ENCODE measurements around the gene HIVEP1. TPM values are rescaled to one million over a fixed set of nuclear protein-coding genes. Genes with fewer than 3 reads are reported as not detected.
A peak's percentile ranks its signal among the peaks of the same experiment; 100 is the strongest.

The HIVEP1 gene
- total and polyA plus RNA-seq, 2 of the 13 experiments (the other 11 are each of a cell fraction or from before 2014, with no cell fraction given) = 7.4 to 9.9 TPM

GRCh38 chr6:11996751-11997150 lies 15.4 kb upstream of the HIVEP1 start (continued):
- TF ChIP-seq GMEB1 (CRISPR knock-in tag; IDR thresholded peaks at IDR 0.05; ENCODE audit: borderline replicate concordance) (no peak), ZFP82 (CRISPR knock-in tag; IDR thresholded peaks at IDR 0.05; ENCODE audit: borderline replicate concordance) (no peak), IRF2 (CRISPR knock-in tag; IDR thresholded peaks at IDR 0.05) (no peak), GMEB2 (CRISPR knock-in tag; IDR thresholded peaks at IDR 0.05; ENCODE audit: low read depth) (no peak), ZNF207 (IDR thresholded peaks at IDR 0.05; ENCODE audit: borderline replicate concordance) (no peak), ZNF619 (CRISPR knock-in tag; IDR thresholded peaks at IDR 0.05) (no peak), SRSF1 (optimal IDR thresholded peaks at IDR 0.05; ENCODE audit: low read depth, low read length) (no peak), ONECUT2 (CRISPR knock-in tag; IDR thresholded peaks at IDR 0.05) (no peak)

GRCh38 chr6:11999246-11999645 lies 12.9 kb upstream of the HIVEP1 start:
- Histone ChIP-seq H2AFZ (ENCODE audit: low read length) (no peak overlapping the region), H3K9ac (ENCODE audit: insufficient read depth, low read depth, low read length) (no peak overlapping the region), H4K20me1 (ENCODE audit: insufficient read depth, low read length) (no peaks in the 10 kb centered on the region), H3K4me3 (replicated peaks in 1 of 3; ENCODE audit: insufficient read depth in 1 of 3, low read depth in 2 of 3, low read length in 3 of 3) (no peak overlapping the region), H3K36me3 (replicated peaks in 1 of 2; ENCODE audit: control insufficient read depth in 1 of 2, insufficient read depth in 2 of 2, low read length in 2 of 2) (no peaks in the 10 kb centered on the region), H3K4me1 (ENCODE audit: insufficient read depth, low read length) (peaks cover 30% of the 10 kb centered on the region), H3K79me2 (ENCODE audit: insufficient read depth, low read length) (no peaks in the 10 kb centered on the region), H3K27me3 (ENCODE audit: control insufficient read depth in 1 of 2, insufficient read depth in 2 of 2, low read length in 2 of 2) (no peaks in the 10 kb centered on the region; a peak in 1 of 5 replicates), H3K4me2 (ENCODE audit: low read depth, low read length) (no peak overlapping the region), H3K9me3 (ENCODE audit: low read length) (no peaks in the 10 kb centered on the region), H3K27ac (ENCODE audit: extremely low read length, insufficient read depth, low read length) (no peak overlapping the region)
- 43% methylated on average over 5 of the region's 5 CpGs for WGBS (ENCODE audit: low lambda C conversion rate)
- FAIRE-seq (no peak), DNase-seq (ENCODE audit: low spot score) (no peak), ATAC-seq (no peak)
- ChIA-PET CTCF (ENCODE audit: low intra/inter-chr PET ratio, low total read pairs) (no interaction called here), POLR2A (no interaction called here)
- in situ Hi-C loops (cut with HindIII; ENCODE audit: extremely low pct_ligation_motif_present, low pct_unique_long_range_greater_than_20kb) = no loop called here
- intact Hi-C loops (cut with micrococcal nuclease; ENCODE audit: unreplicated experiment) = no loop called here
- TF ChIP-seq SMAD1 (CRISPR knock-in tag; IDR thresholded peaks at IDR 0.05; ENCODE audit: borderline replicate concordance, low read depth) (no peak), ZNF660 (CRISPR knock-in tag; IDR thresholded peaks at IDR 0.05; ENCODE audit: borderline replicate concordance, low read depth) (no peak), ATF1 (CRISPR knock-in tag; IDR thresholded peaks at IDR 0.05) (no peak), ZNF629 (CRISPR knock-in tag; conservative IDR thresholded peaks at IDR 0.05) (peak; percentile 1; the same call in 1 of the 2 replicates), IRF9 (CRISPR knock-in tag; IDR thresholded peaks at IDR 0.05; ENCODE audit: borderline replicate concordance) (no peak)
- no TSS peak for BruUV-seq (replicated peaks)

All from HepG2 (cell line).